HepG2 (cell line): Measurements from ENCODE around the gene SLTM. TPM values are rescaled to one million over a fixed set of nuclear protein-coding genes. Genes with fewer than 3 reads are reported as not detected.
A peak's percentile ranks its signal among the peaks of the same experiment; 100 is the strongest.
"Not testable (repeated sequence)": the region's sequence is repeated elsewhere in the genome, so short reads cannot be mapped to it uniquely, and the experiment has no call there.

Experiments used
- ATAC-seq: fragments of 200-7000 bp; cut with Tn5 transposase; 3 replicates; pipeline ENCODE4 v1.9.1; 2020; ENCODE audit warnings: mild to moderate bottlenecking, moderate library complexity
- BruUV-seq: library from RNA; stranded (reverse); fragments of 400-500 nt; replicated peaks from 2 replicates; lab custom pipeline; 2021; lab: Mats Ljungman, UMichigan
- CTCF ChIA-PET: fragments of 300-600 bp; formaldehyde crosslinking; extraction: SDS; loops from one replicate; lab custom pipeline; 2021; ENCODE audit warnings: low total read pairs, inconsistent platforms, low intra/inter-chr PET ratio; lab: Yijun Ruan, JAX
- POLR2A ChIA-PET: fragments of 350-600 bp; sonication (Branson Sonifier 250); formaldehyde crosslinking; loops from one replicate; lab custom pipeline; 2020; ENCODE audit warnings: antibody characterized with exemption, inconsistent platforms; lab: Yijun Ruan, JAX
- DNase-seq: peaks from one replicate; pipeline ENCODE4 v3.0.0-alpha.2; 2015; ENCODE audit warnings: low spot score
- FAIRE-seq: peaks from 3 replicates; lab custom pipeline; 2011; peaks lifted over from hg19 to GRCh38; lab: Jason Lieb, UNC
- H2AFZ ChIP-seq: one replicate; pipeline ENCODE4 v1.6.1; 2011; ENCODE audit warnings: low read length, inconsistent platforms
- H3K27ac ChIP-seq: fragments of 300-600 bp; 3 replicates; pipeline ENCODE4 v1.8.0; 2011; ENCODE audit warnings: mixed run types, mild to moderate bottlenecking, mixed read lengths, low read length, inconsistent platforms; ENCODE audit not compliant: insufficient read depth; ENCODE audit errors: extremely low read length
- H3K27me3 ChIP-seq, 2 experiments: fragments of 200-600 bp in 1 of 2; 2 replicates in 1 of 2; 3 replicates in 1 of 2; pipeline versions ENCODE4 v1.6.0 to v1.8.0; 2011; ENCODE audit warnings: low read length in 2 of 2, mild to moderate bottlenecking in 2 of 2, moderate library complexity in 2 of 2, inconsistent platforms in 1 of 2; ENCODE audit not compliant: insufficient read depth in 2 of 2, control insufficient read depth in 1 of 2
- H3K36me3 ChIP-seq, 2 experiments: fragments of 200-600 bp in 1 of 2; replicated peaks in 1 of 2; 2 replicates in 1 of 2; 3 replicates in 1 of 2; pipeline versions ENCODE4 v1.5.1 to v1.8.0; 2011; ENCODE audit warnings: low read length in 2 of 2, inconsistent platforms in 1 of 2; ENCODE audit not compliant: insufficient read depth in 2 of 2, control insufficient read depth in 1 of 2
- H3K4me1 ChIP-seq: 2 replicates; pipeline ENCODE4 v1.5.1; 2012; ENCODE audit warnings: low read length, inconsistent platforms; ENCODE audit not compliant: insufficient read depth
- H3K4me2 ChIP-seq: 2 replicates; pipeline ENCODE4 v1.6.0; 2011; ENCODE audit warnings: low read depth, low read length, inconsistent platforms
- H3K4me3 ChIP-seq, 3 experiments: fragments of 200-600 bp in 1 of 3; sonication (generic), shearing (Covaris generic) in 1 of 3; replicated peaks in 1 of 3; 2 replicates each; pipeline ENCODE4 v1.5.1; 2011 to 2016; ENCODE audit warnings: low read length in 3 of 3, inconsistent platforms in 2 of 3, low read depth in 2 of 3, mild to moderate bottlenecking in 2 of 3, control low read depth in 1 of 3, mixed read lengths in 1 of 3; ENCODE audit not compliant: insufficient read depth in 1 of 3
- H3K79me2 ChIP-seq: one replicate; pipeline ENCODE4 v1.6.1; 2011; ENCODE audit warnings: low read length, inconsistent platforms; ENCODE audit not compliant: insufficient read depth
- H3K9ac ChIP-seq: 2 replicates; pipeline ENCODE4 v1.6.0; 2011; ENCODE audit warnings: mild to moderate bottlenecking, low read depth, low read length, inconsistent platforms; ENCODE audit not compliant: insufficient read depth
- H3K9me3 ChIP-seq: 2 replicates; pipeline ENCODE4 v1.5.1; 2012; ENCODE audit warnings: mild to moderate bottlenecking, low read length
- H4K20me1 ChIP-seq: 2 replicates; pipeline ENCODE4 v1.6.0; 2011; ENCODE audit warnings: inconsistent platforms, mild to moderate bottlenecking, low read length, moderate library complexity; ENCODE audit not compliant: insufficient read depth
- DR1 ChIP-seq: sonication (generic); formaldehyde crosslinking; IDR thresholded peaks from 2 replicates; pipeline ENCODE4 v1.8.0; 2021; ENCODE audit warnings: mild to moderate bottlenecking, missing genetic modification reagents, inconsistent platforms
- GFI1 ChIP-seq: sonication (generic); formaldehyde crosslinking; IDR thresholded peaks from 2 replicates; pipeline ENCODE4 v1.5.0; 2020; ENCODE audit warnings: missing genetic modification reagents, mild to moderate bottlenecking, borderline replicate concordance
- HIC2 ChIP-seq: sonication (generic); formaldehyde crosslinking; IDR thresholded peaks from 2 replicates; pipeline ENCODE4 v1.9.0; 2022; ENCODE audit warnings: low read depth, missing genetic modification reagents
- MAFF ChIP-seq: IDR thresholded peaks from 2 replicates; pipeline ENCODE4 v1.6.1; 2011; ENCODE audit warnings: low read depth, low read length, improper control_type of control experiment
- MED1 ChIP-seq: sonication (generic); formaldehyde crosslinking; IDR thresholded peaks from 2 replicates; pipeline ENCODE4 v1.4.0; 2020; ENCODE audit warnings: missing genetic modification reagents
- MXD4 ChIP-seq: IDR thresholded peaks from 2 replicates; pipeline ENCODE4 v1.6.1; 2016; ENCODE audit warnings: mild to moderate bottlenecking, missing biosample characterization, missing genetic modification reagents
- NCOA5 ChIP-seq: sonication (generic); formaldehyde crosslinking; IDR thresholded peaks from 2 replicates; pipeline ENCODE4 v1.4.0; 2020; ENCODE audit warnings: missing genetic modification reagents
- RAD21 ChIP-seq: fragments of 450-650 bp; formaldehyde crosslinking; IDR thresholded peaks from 2 replicates; pipeline ENCODE4 v1.5.0; 2020; ENCODE audit warnings: mild to moderate bottlenecking
- SP1 ChIP-seq, 2 experiments: fragments of 450-650 bp in 1 of 2; sonication (generic) in 1 of 2; formaldehyde crosslinking in 1 of 2; IDR thresholded peaks; 2 replicates each; pipeline versions ENCODE4 v1.4.0 to v1.6.1; 2016 to 2020; ENCODE audit warnings: missing genetic modification reagents in 1 of 2
- ZNF441 ChIP-seq: sonication (generic); formaldehyde crosslinking; IDR thresholded peaks from 2 replicates; pipeline ENCODE4 v1.7.0; 2021; ENCODE audit warnings: missing genetic modification reagents, borderline replicate concordance
- ZNF569 ChIP-seq: sonication (generic); formaldehyde crosslinking; IDR thresholded peaks from 2 replicates; pipeline ENCODE4 v1.5.0; 2020; ENCODE audit warnings: mild to moderate bottlenecking, missing genetic modification reagents, moderate library complexity, borderline replicate concordance
- ZNF652 ChIP-seq: IDR thresholded peaks from 2 replicates; pipeline ENCODE4 v1.6.1; 2016; ENCODE audit warnings: low read depth, borderline replicate concordance
- ZNF672 ChIP-seq: sonication (generic); formaldehyde crosslinking; IDR thresholded peaks from 2 replicates; pipeline ENCODE4 v1.8.1; 2022; ENCODE audit warnings: missing genetic modification reagents
- WGBS: methylation state at CpG from one replicate; pipeline ENCODE4 v1.1.6; 2017; ENCODE audit warnings: low lambda C conversion rate; 5-methylcytosine and 5-hydroxymethylcytosine counted together
- in situ Hi-C: cut with HindIII; loops from 2 replicates; pipeline ENCODE4 v1.10.0; 2017; ENCODE audit warnings: low pct_unique_long_range_greater_than_20kb; ENCODE audit not compliant: extremely low pct_ligation_motif_present
- intact Hi-C: fragments of 100-400 bp; cut with micrococcal nuclease; formaldehyde crosslinking; loops from one replicate; pipeline ENCODE4 v1.10.0; 2022; ENCODE audit not compliant: unreplicated experiment
- polyA plus RNA-seq, 8 experiments: library from polyadenylated mRNA; depleted of rRNA in 3 of 8; stranded (reverse) in 7 of 8; unstranded in 1 of 8; fragments of >200 nt; fragmentation: Illumina TruSeq in 4 of 8; extraction: Trizol in 4 of 8; gene quantifications; 2 replicates each; pipeline versions ENCODE4 v1.2.1 to v1.2.3, GENCODE V29; 2011 to 2016; ENCODE audit warnings: low read depth in 4 of 8, missing spikeins in 1 of 8, mixed read lengths in 1 of 8; ENCODE audit not compliant: insufficient read depth in 1 of 8
- total RNA-seq, 5 experiments: library from RNA; depleted of rRNA; stranded (reverse); fragments of >200 nt; fragmentation: Illumina TruSeq; extraction: Trizol; gene quantifications; 2 replicates each; pipeline ENCODE4 v1.2.3, GENCODE V29; 2016; ENCODE audit warnings: low read depth in 1 of 5

The SLTM gene
- total and polyA plus RNA-seq, 2 of the 13 experiments (the other 11 are each of a cell fraction or from before 2014, with no cell fraction given) = 22.0 to 64.2 TPM

GRCh38 chr15:58852347-58852746 lies 81.1 kb downstream of the SLTM start (continued):
- TF ChIP-seq HIC2 (CRISPR knock-in tag) (no peak), ZNF672 (no peak), MED1 (CRISPR knock-in tag) (no peak), MAFF (no peak), GFI1 (CRISPR knock-in tag) (no peak), ZNF569 (CRISPR knock-in tag) (no peak), SP1 (IDR thresholded peaks at IDR 0.05) (no peak), SP1 (CRISPR knock-in tag; IDR thresholded peaks at IDR 0.05) (no peak), ZNF441 (no peak), NCOA5 (CRISPR knock-in tag) (no peak), DR1 (no peak), MXD4 (no peak), ZNF652 (no peak), RAD21 (CRISPR knock-in tag) (0 out of 2 replicates have a peak, but pooled peaks have one; percentile 15)
- TF ChIP-seq, all 625 proteins: peak for 4

- POLR2A ChIA-PET = interaction anchor here (3.0 kb wide), 1 partner anchor 14 kb away, joined by 16 read pairs; no protein-coding TSS in a partner anchor
- FAIRE-seq, H3K27me3 ChIP-seq, in situ Hi-C loops, H3K4me3 ChIP-seq, H3K79me2 ChIP-seq, H3K4me1 ChIP-seq, H3K9ac ChIP-seq, CTCF ChIA-PET, H2AFZ ChIP-seq, intact Hi-C loops, H3K4me2 ChIP-seq, H3K36me3 ChIP-seq, DNase-seq, H3K9me3 ChIP-seq, H3K27ac ChIP-seq, H4K20me1 ChIP-seq, ATAC-seq, BruUV-seq: not testable (repeated sequence)
- WGBS = 97% methylated on average over 3 of the region's 3 CpGs
Observed at GRCh38 chr15:58851205-58851604, 82.3 kb downstream of the SLTM start.
